Renal cortex interstitium (tissue), 11 donors: Measurements from ENCODE around the gene SLC25A22. TPM values are rescaled to one million over a fixed set of nuclear protein-coding genes. Genes with fewer than 3 reads are reported as not detected.

ENCODE experiments used
- DNase-seq, 11 donors: peaks; one replicate each; pipeline ENCODE4 v3.0.0-alpha.2; 2013; ENCODE audit warnings: low read depth in 9 of 11, low spot score in 4 of 11; ENCODE audit errors: extremely low read depth in 1 of 11
- polyA plus RNA-seq, 3 donors: library from polyadenylated mRNA; unstranded; fragments of 120-200 nt; gene quantifications; one replicate each; pipeline ENCODE4 v1.2.1, GENCODE V29; 2013; ENCODE audit not compliant: insufficient read length in 3 of 3

Gene SLC25A22
- polyA plus RNA-seq, 3 donors: 12.2 to 21.7 (median 18.9) TPM

- DNase-seq: no peak
These were observed 13.6 kb upstream of the SLC25A22 start for GRCh38 chr11:811446-812245.

- no peak for DNase-seq
These were observed 12.0 kb upstream of the SLC25A22 start for GRCh38 chr11:810040-810567.

- peak; percentile 93 to 99 (median 97) for DNase-seq
These were observed 11.4 kb upstream of the SLC25A22 start, which contains the start of gene RPLP2 for GRCh38 chr11:809287-810039. Gene RPLP2, plus strand, starts transcription at chr11:809967. Its CDS starts 268 bp downstream, at chr11:810235.

- no peak for DNase-seq
These were observed 10.6 kb upstream of the SLC25A22 start for GRCh38 chr11:808427-809286.

- no peak for DNase-seq
These were observed 6.5 kb upstream of the SLC25A22 start for GRCh38 chr11:804599-804964.

GRCh38 chr11:803770-804598, 5.9 kb upstream of the SLC25A22 start:
- DNase-seq: no peak

GRCh38 chr11:803467-803742, 5.3 kb upstream of the SLC25A22 start:
- DNase-seq: no peak

- no peak for DNase-seq
These were observed 4.8 kb upstream of the SLC25A22 start for GRCh38 chr11:802693-803466.

GRCh38 chr11:802018-802617, 4.0 kb upstream of the SLC25A22 start:
- no peak for DNase-seq

GRCh38 chr11:801097-801780, 3.2 kb upstream of the SLC25A22 start:
- no peak for DNase-seq

GRCh38 chr11:800473-800872, 2.4 kb upstream of the SLC25A22 start:
- DNase-seq: no peak

- DNase-seq: no peak
These were observed 1.7 kb upstream of the SLC25A22 start for GRCh38 chr11:799641-800316.

- DNase-seq: peak in 5 of 11 donors; percentile 67 to 79 (median 79)
These were observed 587 bp downstream of the SLC25A22 start for GRCh38 chr11:797296-798092.

- no peak for DNase-seq
These were observed 1.4 kb downstream of the SLC25A22 start for GRCh38 chr11:796565-797295.
